GM19328 (cell line): Measurements from ENCODE around the gene MVK.

Experiments
- ATAC-seq: cut with Tn5 transposase; IDR thresholded peaks from one replicate; pipeline ENCODE4 v1.9.1; 2021; ENCODE audit warnings: mild to moderate bottlenecking, moderate library complexity; ENCODE audit not compliant: unreplicated experiment

Gene MVK

GRCh38 chr12:109605599-109606228, 32.1 kb downstream of the MVK start:
- no peak for ATAC-seq

GRCh38 chr12:109606320-109607028, 32.9 kb downstream of the MVK start:
- no peak for ATAC-seq

- ATAC-seq, result no peak
Measured at GRCh38 chr12:109607618-109608017, 34.0 kb downstream of the MVK start.

GRCh38 chr12:109608270-109608669, 34.7 kb downstream of the MVK start:
- no peak for ATAC-seq

- no peak for ATAC-seq
Measured at GRCh38 chr12:109608793-109609192, 35.2 kb downstream of the MVK start.

GRCh38 chr12:109609342-109609741, 35.7 kb downstream of the MVK start:
- ATAC-seq, result no peak

GRCh38 chr12:109610523-109610922, 36.9 kb downstream of the MVK start:
- ATAC-seq, result no peak

GRCh38 chr12:109611223-109611622, 37.6 kb downstream of the MVK start:
- no peak for ATAC-seq

GRCh38 chr12:109612003-109612402, 38.4 kb downstream of the MVK start:
- no peak for ATAC-seq

- ATAC-seq, result no peak
Measured at GRCh38 chr12:109612975-109613502, 39.4 kb downstream of the MVK start.

GRCh38 chr12:109613649-109614455, 40.3 kb downstream of the MVK start:
- no peak for ATAC-seq

- no peak for ATAC-seq
Measured at GRCh38 chr12:109615556-109616229, 42.1 kb downstream of the MVK start.

GRCh38 chr12:109617491-109617890, 43.9 kb downstream of the MVK start:
- ATAC-seq, result no peak

GRCh38 chr12:109618082-109618481, 44.5 kb downstream of the MVK start:
- no peak for ATAC-seq

GRCh38 chr12:109619002-109619604, 45.5 kb downstream of the MVK start:
- no peak for ATAC-seq

- no peak for ATAC-seq
Measured at GRCh38 chr12:109621211-109621694, 47.7 kb downstream of the MVK start.

GRCh38 chr12:109621901-109622364, 48.3 kb downstream of the MVK start:
- ATAC-seq, result no peak

- ATAC-seq, result no peak
Measured at GRCh38 chr12:109624467-109624866, 50.9 kb downstream of the MVK start.

GRCh38 chr12:109625131-109625559, 51.6 kb downstream of the MVK start:
- ATAC-seq, result no peak

- ATAC-seq, result no peak
Measured at GRCh38 chr12:109625749-109626377, 52.3 kb downstream of the MVK start.
